ENCODE data around the gene AGAP3.
"Not testable (repeated sequence)": the region's sequence is repeated elsewhere in the genome, so short reads cannot be mapped to it uniquely, and the experiment has no call there.

The AGAP3 gene

DNA sequence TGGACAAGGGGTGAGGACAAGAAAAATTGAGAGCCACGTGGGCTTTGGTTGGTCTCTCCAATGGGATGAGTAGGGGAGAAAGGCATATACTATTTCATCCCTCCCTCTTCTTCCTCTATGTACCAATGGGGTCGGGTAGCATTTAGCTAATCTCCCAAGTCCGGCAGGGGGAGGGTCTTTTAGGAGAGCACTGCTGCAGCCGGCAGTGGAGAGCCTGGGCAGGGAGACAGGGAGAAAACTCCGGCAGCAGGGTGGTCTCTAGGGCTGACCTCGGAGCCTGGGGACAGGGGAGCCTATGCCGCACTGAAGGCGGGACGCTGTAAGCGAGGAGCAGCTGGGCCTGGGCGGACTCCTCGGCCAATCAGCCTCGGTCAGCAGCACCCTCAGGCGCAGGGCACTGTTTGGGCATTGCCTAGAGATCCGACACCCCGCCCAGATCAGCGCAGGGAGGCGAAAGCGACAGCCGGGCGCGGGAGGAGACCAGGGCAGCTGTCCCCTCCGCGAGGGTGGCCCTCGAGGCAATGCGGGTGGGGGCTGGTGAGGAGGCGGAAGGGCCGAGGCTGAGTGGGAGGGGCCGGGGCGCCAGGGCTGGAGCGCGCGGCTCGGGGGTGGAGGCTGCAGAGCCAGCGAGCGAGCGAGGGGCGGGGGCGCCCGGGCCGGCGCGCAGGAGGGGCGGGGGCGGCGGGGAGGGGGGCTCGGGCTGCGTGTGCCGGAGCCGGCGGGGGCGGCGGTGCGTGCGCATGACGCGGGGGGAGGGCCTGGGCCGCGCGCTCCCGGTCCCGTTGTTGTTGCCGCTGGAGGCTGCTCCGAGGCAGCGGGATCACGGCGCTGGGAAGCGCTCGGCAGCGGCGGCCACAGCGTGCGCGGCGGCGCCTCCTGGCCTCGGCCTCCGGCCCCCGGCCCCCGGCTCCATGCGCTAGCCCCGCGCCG is at the start of gene AGAP3:
TSS of gene AGAP3 (plus strand) at position 785 of the 930 bp plus-strand sequence. CDS start 267 bp downstream, outside the sequence.
- Histone ChIP-seq H3K36me3 (ENCODE audit: control insufficient read depth, insufficient read depth, low read length) (no peaks in the 10 kb centered on the region), H3K4me3 (ENCODE audit: low read length) (peak within 1 kb of the TSS; percentile 90), H3K27ac (ENCODE audit: low read depth, low read length) (peak within 1 kb of the TSS; percentile 94), H3K27me3 (ENCODE audit: control insufficient read depth, insufficient read depth, low read length) (no peaks in the 10 kb centered on the region), H3K9ac (ENCODE audit: low read length) (peak within 1 kb of the TSS; percentile 86), H3K4me1 (ENCODE audit: control insufficient read depth, insufficient read depth, low read length) (peaks cover 47% of the 10 kb centered on the region)

DNA sequence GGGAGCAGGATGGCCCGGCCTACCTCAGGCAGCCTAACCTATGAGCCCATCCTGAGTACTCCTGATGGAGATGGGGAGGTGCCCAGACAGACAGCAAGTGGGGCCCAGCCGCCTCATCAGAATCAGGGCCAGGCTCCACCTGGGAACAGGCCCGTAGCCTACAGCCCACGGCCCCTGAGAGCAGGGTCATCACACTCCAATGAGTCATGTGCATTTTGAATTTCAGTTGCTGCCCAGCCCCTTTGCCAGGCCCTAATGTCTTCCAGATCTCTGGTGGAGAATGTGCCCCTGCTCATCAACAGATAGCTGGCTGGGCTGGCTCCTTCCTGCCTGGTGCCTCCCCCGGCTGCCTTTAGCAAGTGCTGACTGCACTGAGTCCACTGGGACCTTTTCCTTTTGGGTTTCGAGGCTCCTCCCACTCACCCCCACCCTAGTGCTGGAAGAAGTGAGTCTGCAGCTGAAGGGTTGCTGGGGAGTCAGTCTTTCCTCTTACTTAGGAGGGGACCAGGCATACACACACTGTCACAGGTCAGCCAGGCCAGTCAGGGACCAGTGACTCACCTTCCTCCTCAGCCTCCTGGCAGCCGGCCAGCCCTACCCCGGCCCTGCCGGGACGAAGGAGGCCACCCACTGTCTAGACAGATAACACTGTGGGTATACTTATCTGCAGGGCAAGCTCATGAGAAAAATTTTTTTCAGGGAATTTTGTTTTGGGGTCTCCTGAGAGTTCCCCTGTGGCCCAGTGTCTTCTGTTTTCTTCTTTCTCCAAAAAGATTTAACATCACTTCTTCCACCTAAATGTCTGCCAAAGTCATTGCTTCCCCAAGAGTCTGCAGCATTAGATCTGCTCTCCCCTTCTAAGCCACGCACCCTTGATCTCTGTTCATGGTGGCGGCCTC is 47.1 kb upstream of the AGAP3 start:
- H3K9ac ChIP-seq (ENCODE audit: low read length): no peak overlapping the region
- H3K27me3 ChIP-seq (ENCODE audit: control insufficient read depth, insufficient read depth, low read length): no peaks in the 10 kb centered on the region
- no peaks in the 10 kb centered on the region for H3K4me1 ChIP-seq (ENCODE audit: control insufficient read depth, insufficient read depth, low read length)
- H3K4me3 ChIP-seq (ENCODE audit: low read length): no peak overlapping the region
- peaks cover 17% of the 10 kb centered on the region for H3K36me3 ChIP-seq (ENCODE audit: control insufficient read depth, insufficient read depth, low read length)
- no peak overlapping the region for H3K27ac ChIP-seq (ENCODE audit: low read depth, low read length)

DNA sequence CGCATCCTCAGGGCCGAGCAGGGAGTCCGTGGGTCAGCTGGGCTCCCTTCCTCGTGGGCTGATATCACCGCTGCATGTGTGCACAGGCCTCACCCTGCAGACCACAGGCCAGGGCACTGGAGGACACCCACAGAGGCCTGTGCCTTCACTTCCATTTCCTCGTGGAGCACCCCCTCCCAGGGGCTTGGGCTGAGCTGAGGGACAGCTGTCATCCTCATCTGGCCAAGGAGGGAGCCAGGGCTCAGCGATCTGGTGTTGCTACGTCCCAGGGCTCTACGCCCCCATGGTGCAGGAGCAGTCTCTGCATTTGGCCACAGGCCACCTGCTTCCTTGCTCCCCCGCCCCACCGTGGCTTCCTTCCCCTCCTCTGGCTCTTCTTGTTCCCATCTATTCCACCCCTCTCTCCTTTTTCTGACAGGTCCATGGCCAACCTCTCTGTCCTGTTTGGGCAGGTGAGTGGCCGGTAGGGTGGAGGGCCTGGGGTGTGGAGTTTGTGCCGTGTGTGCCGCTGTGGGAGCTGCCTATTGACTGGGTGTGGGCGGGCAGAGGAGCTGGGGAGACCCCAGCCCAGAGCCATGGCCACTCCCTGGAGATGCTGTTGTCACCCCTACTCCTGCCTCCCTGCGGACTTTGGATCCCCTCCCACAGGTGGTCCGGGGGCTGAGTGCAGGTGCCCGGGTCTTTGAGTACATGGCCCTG is 46.3 kb upstream of the AGAP3 start:
- no peaks in the 10 kb centered on the region for H3K27me3 ChIP-seq (ENCODE audit: control insufficient read depth, insufficient read depth, low read length)
- H3K4me3 ChIP-seq (ENCODE audit: low read length): no peak overlapping the region
- H3K9ac ChIP-seq (ENCODE audit: low read length): no peak overlapping the region
- peaks cover 10% of the 10 kb centered on the region for H3K36me3 ChIP-seq (ENCODE audit: control insufficient read depth, insufficient read depth, low read length)
- no peaks in the 10 kb centered on the region for H3K4me1 ChIP-seq (ENCODE audit: control insufficient read depth, insufficient read depth, low read length)
- no peak overlapping the region for H3K27ac ChIP-seq (ENCODE audit: low read depth, low read length)

DNA sequence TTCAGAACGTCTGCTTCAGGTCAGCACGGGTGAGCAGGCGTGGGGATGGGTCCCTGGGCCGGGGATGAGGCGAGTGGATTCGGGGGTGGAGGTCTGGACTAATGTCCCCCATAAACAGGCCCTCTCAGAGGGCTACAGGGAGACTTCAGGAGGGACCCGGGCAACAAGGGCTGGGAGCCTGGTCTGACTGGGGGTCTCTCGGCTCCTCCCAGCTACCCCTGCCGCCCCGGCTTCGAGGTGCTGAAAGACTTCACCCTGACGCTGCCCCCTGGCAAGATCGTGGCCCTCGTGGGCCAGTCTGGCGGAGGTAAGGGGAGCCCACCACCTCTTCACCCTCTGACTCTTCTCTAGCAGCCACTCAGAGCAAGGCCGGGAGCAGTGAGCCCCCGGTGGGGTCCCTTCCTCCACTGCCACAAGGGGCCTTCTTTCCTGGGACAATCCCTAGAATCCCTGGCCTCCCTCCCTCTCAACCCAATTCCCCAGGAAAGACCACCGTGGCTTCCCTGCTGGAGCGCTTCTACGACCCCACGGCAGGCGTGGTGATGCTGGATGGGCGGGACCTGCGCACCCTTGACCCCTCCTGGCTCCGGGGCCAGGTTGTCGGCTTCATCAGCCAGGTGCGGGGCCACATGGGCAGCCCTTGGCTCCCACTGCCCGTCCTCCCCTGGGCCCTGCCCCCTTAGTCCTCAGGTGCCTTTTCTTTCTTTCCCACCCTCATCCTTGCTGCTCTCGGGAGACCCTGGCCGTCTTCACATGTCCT is 45.5 kb upstream of the AGAP3 start:
- no peak overlapping the region for H3K4me3 ChIP-seq (ENCODE audit: low read length)
- H3K9ac ChIP-seq (ENCODE audit: low read length): no peak overlapping the region
- no peak overlapping the region for H3K27ac ChIP-seq (ENCODE audit: low read depth, low read length)
- no peaks in the 10 kb centered on the region for H3K4me1 ChIP-seq (ENCODE audit: control insufficient read depth, insufficient read depth, low read length)
- H3K36me3 ChIP-seq (ENCODE audit: control insufficient read depth, insufficient read depth, low read length): peaks cover 4% of the 10 kb centered on the region
- H3K27me3 ChIP-seq (ENCODE audit: control insufficient read depth, insufficient read depth, low read length): no peaks in the 10 kb centered on the region

DNA sequence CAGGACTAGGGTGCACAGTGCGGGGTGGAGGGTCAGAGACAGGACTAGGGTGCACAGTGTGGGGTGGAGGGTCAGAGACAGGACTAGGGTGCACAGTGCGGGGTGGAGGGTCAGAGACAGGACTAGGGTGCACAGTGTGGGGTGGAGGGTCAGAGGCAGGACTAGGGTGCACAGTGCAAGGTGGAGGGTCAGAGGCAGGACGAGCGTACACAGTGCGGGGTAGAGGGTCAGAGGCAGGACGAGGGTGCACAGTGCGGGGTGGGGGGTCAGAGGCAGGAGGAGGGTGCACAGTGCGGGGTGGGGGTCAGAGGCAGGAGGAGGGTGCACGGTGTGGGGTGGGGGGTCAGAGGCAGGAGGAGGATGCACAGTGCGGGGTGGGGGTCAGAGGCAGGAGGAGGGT is 42.8 kb upstream of the AGAP3 start:
- not testable (repeated sequence) for H3K27ac ChIP-seq (ENCODE audit: low read depth, low read length); H3K36me3 ChIP-seq (ENCODE audit: control insufficient read depth, insufficient read depth, low read length); H3K27me3 ChIP-seq (ENCODE audit: control insufficient read depth, insufficient read depth, low read length)

DNA sequence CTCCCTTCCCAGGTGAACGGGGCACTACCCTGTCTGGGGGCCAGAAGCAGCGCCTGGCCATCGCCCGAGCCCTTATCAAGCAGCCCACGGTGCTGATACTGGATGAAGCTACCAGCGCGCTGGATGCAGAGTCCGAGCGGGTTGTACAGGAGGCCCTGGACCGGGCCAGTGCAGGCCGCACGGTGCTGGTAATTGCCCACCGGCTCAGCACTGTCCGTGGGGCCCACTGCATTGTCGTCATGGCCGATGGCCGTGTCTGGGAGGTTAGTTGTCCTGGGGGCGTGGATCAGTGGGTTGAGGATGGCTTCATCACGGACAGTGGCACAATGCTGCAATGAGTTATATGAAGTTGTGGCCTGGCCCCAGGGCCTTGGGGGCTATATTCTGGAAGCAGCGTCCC is 42.3 kb upstream of the AGAP3 start:
- no peak overlapping the region for H3K9ac ChIP-seq (ENCODE audit: low read length)
- H3K4me3 ChIP-seq (ENCODE audit: low read length): no peak overlapping the region
- H3K4me1 ChIP-seq (ENCODE audit: control insufficient read depth, insufficient read depth, low read length): peaks cover 2% of the 10 kb centered on the region
- no peak overlapping the region for H3K27ac ChIP-seq (ENCODE audit: low read depth, low read length)
- H3K36me3 ChIP-seq (ENCODE audit: control insufficient read depth, insufficient read depth, low read length): peaks cover 7% of the 10 kb centered on the region
- no peaks in the 10 kb centered on the region for H3K27me3 ChIP-seq (ENCODE audit: control insufficient read depth, insufficient read depth, low read length)

More for the DNA sequence above, 42.8 kb upstream of the AGAP3 start:
- H3K9ac ChIP-seq (ENCODE audit: low read length); H3K4me1 ChIP-seq (ENCODE audit: control insufficient read depth, insufficient read depth, low read length); H3K4me3 ChIP-seq (ENCODE audit: low read length): not testable (repeated sequence)

DNA sequence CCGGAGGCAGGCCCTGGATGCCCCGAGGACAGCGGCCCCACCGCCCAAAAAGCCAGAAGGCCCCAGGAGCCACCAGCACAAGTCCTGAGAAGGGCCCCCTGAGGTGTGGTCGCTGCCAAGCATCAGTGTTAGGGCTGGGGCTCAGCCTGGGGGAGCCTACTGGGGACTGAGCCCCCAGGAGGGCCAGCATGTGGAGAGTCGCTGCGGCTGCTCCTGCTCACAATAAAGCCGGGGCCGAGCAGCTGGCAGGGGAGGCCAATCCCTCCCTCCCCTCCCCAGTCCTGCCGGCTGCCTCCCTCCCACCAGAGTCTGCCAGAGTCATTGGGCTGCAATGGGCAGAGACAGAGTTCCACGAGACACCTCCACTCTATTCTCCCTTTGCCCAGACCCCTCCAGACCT is 41.0 kb upstream of the AGAP3 start:
- H3K9ac ChIP-seq (ENCODE audit: low read length): no peak overlapping the region
- no peaks in the 10 kb centered on the region for H3K27me3 ChIP-seq (ENCODE audit: control insufficient read depth, insufficient read depth, low read length)
- H3K4me3 ChIP-seq (ENCODE audit: low read length): no peak overlapping the region
- peaks cover 7% of the 10 kb centered on the region for H3K36me3 ChIP-seq (ENCODE audit: control insufficient read depth, insufficient read depth, low read length)
- H3K4me1 ChIP-seq (ENCODE audit: control insufficient read depth, insufficient read depth, low read length): peaks cover 2% of the 10 kb centered on the region
- H3K27ac ChIP-seq (ENCODE audit: low read depth, low read length): no peak overlapping the region

DNA sequence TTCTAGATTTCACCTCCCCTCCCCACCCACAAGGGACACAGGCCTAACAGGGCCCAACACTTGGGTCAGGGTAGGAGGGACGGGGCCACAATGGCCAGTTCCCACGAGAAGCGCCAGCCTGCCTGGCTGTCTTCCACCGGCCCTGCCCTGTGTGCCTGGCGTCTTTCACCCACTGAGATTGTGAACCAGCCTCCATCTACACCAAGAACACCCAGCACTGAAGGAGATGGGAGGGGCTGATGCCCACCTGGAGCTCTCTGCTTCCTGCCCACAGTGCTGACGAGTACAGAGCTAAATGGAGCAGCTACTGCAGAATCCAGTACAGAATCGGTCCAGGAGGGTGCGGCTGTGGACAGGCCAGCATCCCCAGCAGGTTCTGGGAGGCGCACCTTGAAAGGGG is 40.3 kb upstream of the AGAP3 start:
- peaks cover 7% of the 10 kb centered on the region for H3K36me3 ChIP-seq (ENCODE audit: control insufficient read depth, insufficient read depth, low read length)
- H3K4me3 ChIP-seq (ENCODE audit: low read length): no peak overlapping the region

DNA sequence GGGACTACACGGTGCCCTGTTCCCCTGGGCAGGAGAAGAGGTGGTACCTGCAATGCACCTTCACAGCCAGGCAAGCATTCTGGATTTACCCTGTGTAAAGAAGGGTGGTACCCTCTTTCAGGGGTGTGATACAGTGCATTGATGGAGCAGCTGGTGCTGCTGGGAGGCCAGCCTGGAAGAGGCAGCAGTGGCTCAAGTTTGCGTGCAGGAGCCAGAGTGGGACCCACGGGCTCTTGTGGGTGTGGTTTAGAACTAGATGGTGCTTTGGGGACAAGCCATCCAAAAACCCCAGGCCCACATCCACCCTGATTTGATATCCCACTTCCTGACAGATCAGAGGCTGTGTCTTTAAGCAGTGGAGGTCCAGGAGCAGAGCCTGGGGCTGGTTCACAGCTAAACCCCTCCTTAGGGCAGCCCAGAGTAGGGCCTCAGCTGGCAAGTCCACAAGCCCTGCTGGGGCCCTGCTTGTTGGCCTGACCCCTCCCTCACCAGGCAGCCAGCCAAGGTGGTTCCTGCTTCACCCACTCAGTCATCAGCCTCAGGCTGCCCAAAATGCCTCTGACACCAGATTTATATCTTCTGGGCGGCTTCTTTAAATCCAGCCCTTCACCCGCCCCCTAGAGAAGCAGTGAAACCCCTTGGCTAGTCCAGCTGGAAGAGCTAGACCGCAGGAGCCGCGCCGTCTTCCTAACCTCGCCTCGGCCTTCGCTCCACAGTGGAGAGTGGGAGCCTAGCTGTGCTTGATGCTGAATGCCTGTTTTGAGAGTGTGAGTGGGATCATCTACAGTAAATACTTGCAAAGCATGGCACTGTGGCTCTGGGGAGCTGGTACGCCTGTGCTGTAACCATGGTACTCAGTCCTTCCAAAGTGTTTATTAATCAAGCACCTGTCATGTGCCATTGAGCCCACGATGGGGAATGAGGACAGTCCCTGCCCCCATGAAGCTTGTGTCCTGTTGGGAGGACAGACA is 39.4 kb upstream of the AGAP3 start:
- Histone ChIP-seq H3K36me3 (ENCODE audit: control insufficient read depth, insufficient read depth, low read length) (peaks cover 2% of the 10 kb centered on the region), H3K4me3 (ENCODE audit: low read length) (no peak overlapping the region), H3K27ac (ENCODE audit: low read depth, low read length) (no peak overlapping the region), H3K9ac (ENCODE audit: low read length) (no peak overlapping the region), H3K4me1 (ENCODE audit: control insufficient read depth, insufficient read depth, low read length) (peaks cover 2% of the 10 kb centered on the region), H3K27me3 (ENCODE audit: control insufficient read depth, insufficient read depth, low read length) (no peaks in the 10 kb centered on the region)

More for the DNA sequence above, 40.3 kb upstream of the AGAP3 start:
- Histone ChIP-seq H3K9ac (ENCODE audit: low read length) (no peak overlapping the region), H3K27me3 (ENCODE audit: control insufficient read depth, insufficient read depth, low read length) (no peaks in the 10 kb centered on the region), H3K27ac (ENCODE audit: low read depth, low read length) (no peak overlapping the region), H3K4me1 (ENCODE audit: control insufficient read depth, insufficient read depth, low read length) (peaks cover 2% of the 10 kb centered on the region)

DNA sequence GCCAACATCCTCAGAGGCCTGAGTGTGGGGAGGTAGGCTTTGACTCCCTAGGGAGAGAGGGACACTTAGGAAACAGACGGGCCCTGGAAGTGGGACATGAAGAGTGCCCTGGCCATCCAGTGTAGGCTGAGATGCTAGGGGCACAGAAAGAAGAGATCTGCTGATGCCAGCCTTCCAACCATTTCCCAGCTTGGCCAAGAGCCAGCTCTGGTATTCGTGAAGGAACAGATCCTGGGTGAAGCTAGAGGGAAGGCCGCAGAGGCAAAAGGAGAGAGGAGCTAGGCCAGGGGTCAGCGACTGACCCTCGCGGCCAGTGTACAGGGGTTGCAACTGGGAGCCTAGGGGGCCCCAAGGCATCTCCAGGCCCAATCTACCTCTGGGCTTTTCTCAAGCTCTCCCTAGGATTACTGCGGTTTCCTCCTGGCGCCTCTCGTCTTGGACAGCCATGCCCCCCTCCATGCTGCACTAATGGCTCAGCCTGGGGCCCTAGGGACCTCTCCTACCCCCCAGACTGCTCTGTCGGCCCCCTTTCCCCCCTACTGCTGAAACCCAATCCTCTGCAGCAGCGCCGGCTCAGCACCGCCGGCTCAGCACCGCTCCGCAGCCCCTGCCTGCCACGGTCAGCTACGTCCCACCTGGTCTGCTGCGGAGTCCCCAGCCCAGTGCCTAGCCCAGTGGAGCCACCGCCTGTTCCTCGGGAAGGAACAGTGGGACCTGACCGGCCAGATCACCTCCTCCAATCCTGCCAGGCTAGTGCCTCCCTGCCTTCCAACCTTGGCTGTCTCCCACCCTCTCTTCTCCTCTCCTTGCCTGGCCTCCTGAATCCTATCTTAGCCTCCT is 38.1 kb upstream of the AGAP3 start, which contains the start of gene ASIC3:
TSS of gene ASIC3 (plus strand) at position 556 of the 840 bp plus-strand sequence. CDS start 355 bp downstream, outside the sequence.
- H3K36me3 ChIP-seq (ENCODE audit: control insufficient read depth, insufficient read depth, low read length): peaks cover 2% of the 10 kb centered on the region

More for the DNA sequence above, 38.1 kb upstream of the AGAP3 start, which contains the start of gene ASIC3:
- peaks cover 2% of the 10 kb centered on the region for H3K4me1 ChIP-seq (ENCODE audit: control insufficient read depth, insufficient read depth, low read length)
- no peak within 1 kb of the TSS for H3K27ac ChIP-seq (ENCODE audit: low read depth, low read length)
- H3K27me3 ChIP-seq (ENCODE audit: control insufficient read depth, insufficient read depth, low read length): no peaks in the 10 kb centered on the region
- no peak within 1 kb of the TSS for H3K4me3 ChIP-seq (ENCODE audit: low read length)
- no peak within 1 kb of the TSS for H3K9ac ChIP-seq (ENCODE audit: low read length)
